OCI-LY1 (cell line): ENCODE measurements around the gene DRC3.

Experiments
- H2AFZ ChIP-seq: fragments of 200-600 bp; sonication (generic), shearing (Covaris generic); 2 replicates; pipeline ENCODE4 v1.6.0; 2014; ENCODE audit warnings: antibody characterized with exemption, mild to moderate bottlenecking, low read length
- H3F3A ChIP-seq: fragments of 200-600 bp; sonication (generic), shearing (Covaris generic); 2 replicates; pipeline ENCODE4 v1.6.0; 2014; ENCODE audit warnings: mild to moderate bottlenecking, antibody characterized with exemption, low read length, moderate library complexity; ENCODE audit not compliant: insufficient read depth
- H3K27ac ChIP-seq: fragments of 200-600 bp; sonication (generic); 2 replicates; pipeline ENCODE4 v1.5.1; 2014; ENCODE audit warnings: low read length, mixed run types, mild to moderate bottlenecking, low read depth; ENCODE audit not compliant: poor library complexity, severe bottlenecking
- H3K27me3 ChIP-seq: fragments of 200-600 bp; sonication (generic); 2 replicates; pipeline ENCODE4 v1.6.0; 2014; ENCODE audit warnings: antibody characterized with exemption, mild to moderate bottlenecking, low read length, moderate library complexity; ENCODE audit not compliant: insufficient read depth
- H3K36me3 ChIP-seq: fragments of 200-600 bp; sonication (generic); 2 replicates; pipeline ENCODE4 v1.6.1; 2014; ENCODE audit warnings: mild to moderate bottlenecking, antibody characterized with exemption, low read length, moderate library complexity, mixed read lengths; ENCODE audit not compliant: insufficient read depth
- H3K4me1 ChIP-seq: fragments of 200-600 bp; sonication (generic); 2 replicates; pipeline ENCODE4 v1.5.1; 2014; ENCODE audit warnings: mild to moderate bottlenecking, low read length, moderate library complexity; ENCODE audit not compliant: insufficient read depth, severe bottlenecking
- H3K4me2 ChIP-seq: fragments of 200-600 bp; sonication (generic), shearing (Covaris generic); 2 replicates; pipeline ENCODE4 v1.6.1; 2014; ENCODE audit warnings: low read length
- H3K4me3 ChIP-seq: fragments of 200-600 bp; sonication (generic); 2 replicates; pipeline ENCODE4 v1.5.1; 2014; ENCODE audit warnings: low read length, low read depth, mild to moderate bottlenecking, mixed read lengths; ENCODE audit not compliant: poor library complexity, severe bottlenecking
- H3K79me2 ChIP-seq: fragments of 200-600 bp; shearing (Covaris generic); 2 replicates; pipeline ENCODE4 v1.6.1; 2016; ENCODE audit warnings: mixed run types, low read length, mixed read lengths; ENCODE audit not compliant: insufficient read depth
- H3K9ac ChIP-seq: fragments of 200-600 bp; sonication (generic), shearing (Covaris generic); 2 replicates; pipeline ENCODE4 v1.6.1; 2014; ENCODE audit warnings: mild to moderate bottlenecking, low read length, mixed read lengths
- H3K9me2 ChIP-seq: fragments of 200-600 bp; sonication (generic), shearing (Covaris generic); 2 replicates; pipeline ENCODE4 v1.6.1; 2014; ENCODE audit warnings: low read depth, mild to moderate bottlenecking, low read length, mixed read lengths
- H3K9me3 ChIP-seq: fragments of 200-600 bp; shearing (Covaris generic); 2 replicates; pipeline ENCODE4 v1.6.1; 2014; ENCODE audit warnings: low read length, mixed read lengths
- H4K20me1 ChIP-seq: fragments of 200-600 bp; sonication (generic), shearing (Covaris generic); 2 replicates; pipeline ENCODE4 v1.6.0; 2016; ENCODE audit warnings: mild to moderate bottlenecking, low read length; ENCODE audit not compliant: insufficient read depth
- EZH2 ChIP-seq: fragments of 200-600 bp; sonication (generic), shearing (Covaris generic); IDR thresholded peaks from 2 replicates; pipeline ENCODE4 v1.8.0; 2017; ENCODE audit warnings: borderline replicate concordance, mixed run types, mild to moderate bottlenecking, antibody characterized with exemption, low read length, moderate library complexity, mixed read lengths
- TF ChIP-seq, protein P1 (sequence below): fragments of 200-600 bp; sonication (generic), shearing (Covaris generic); IDR thresholded peaks from 2 replicates; pipeline ENCODE4 v1.5.1; 2017; ENCODE audit warnings: mild to moderate bottlenecking, antibody characterized with exemption, low read length, moderate library complexity, mixed read lengths

Gene DRC3

DNA sequence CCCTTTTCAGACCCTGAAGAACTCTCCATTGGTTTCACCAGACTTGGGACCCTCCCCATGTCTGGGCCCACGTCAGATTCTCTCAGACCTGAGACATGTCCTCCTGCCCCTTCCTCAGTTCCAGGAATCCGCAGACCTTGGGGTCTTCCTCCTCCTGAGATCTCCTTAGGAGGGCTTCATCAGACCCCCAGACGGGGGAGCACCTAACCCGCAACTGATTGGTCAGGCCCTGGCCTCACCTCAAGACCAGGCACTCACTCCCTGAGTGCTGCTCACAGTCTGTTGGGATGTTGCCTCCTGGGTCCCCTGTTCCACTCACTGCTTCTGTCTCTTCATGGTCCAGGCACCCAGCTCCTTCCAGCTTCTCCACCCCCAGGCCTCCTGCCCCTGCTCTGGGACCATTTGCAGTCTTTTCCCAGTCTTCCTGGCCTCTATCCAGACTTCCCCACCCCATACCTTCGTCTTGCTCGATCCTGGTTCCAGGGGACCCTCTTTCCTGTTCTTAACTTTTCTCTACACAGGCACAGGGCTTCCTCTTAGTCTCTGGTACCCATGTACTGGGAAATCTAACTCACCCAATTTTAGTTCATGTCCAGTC is 67.7 kb downstream of the DRC3 start:
- TF ChIP-seq EZH2 = no peak
- TF ChIP-seq, protein P1, sequence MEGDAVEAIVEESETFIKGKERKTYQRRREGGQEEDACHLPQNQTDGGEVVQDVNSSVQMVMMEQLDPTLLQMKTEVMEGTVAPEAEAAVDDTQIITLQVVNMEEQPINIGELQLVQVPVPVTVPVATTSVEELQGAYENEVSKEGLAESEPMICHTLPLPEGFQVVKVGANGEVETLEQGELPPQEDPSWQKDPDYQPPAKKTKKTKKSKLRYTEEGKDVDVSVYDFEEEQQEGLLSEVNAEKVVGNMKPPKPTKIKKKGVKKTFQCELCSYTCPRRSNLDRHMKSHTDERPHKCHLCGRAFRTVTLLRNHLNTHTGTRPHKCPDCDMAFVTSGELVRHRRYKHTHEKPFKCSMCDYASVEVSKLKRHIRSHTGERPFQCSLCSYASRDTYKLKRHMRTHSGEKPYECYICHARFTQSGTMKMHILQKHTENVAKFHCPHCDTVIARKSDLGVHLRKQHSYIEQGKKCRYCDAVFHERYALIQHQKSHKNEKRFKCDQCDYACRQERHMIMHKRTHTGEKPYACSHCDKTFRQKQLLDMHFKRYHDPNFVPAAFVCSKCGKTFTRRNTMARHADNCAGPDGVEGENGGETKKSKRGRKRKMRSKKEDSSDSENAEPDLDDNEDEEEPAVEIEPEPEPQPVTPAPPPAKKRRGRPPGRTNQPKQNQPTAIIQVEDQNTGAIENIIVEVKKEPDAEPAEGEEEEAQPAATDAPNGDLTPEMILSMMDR = no peak
- H3K4me2 ChIP-seq = peak overlapping the region; percentile 82
- H3K4me1 ChIP-seq = peaks cover 55% of the 10 kb centered on the region
- no peak overlapping the region for H2AFZ ChIP-seq
- peak overlapping the region; percentile 88 for H3K9ac ChIP-seq
- H3K9me2 ChIP-seq = no peaks in the 10 kb centered on the region
- no peak overlapping the region for H3K27ac ChIP-seq
- H3K27me3 ChIP-seq = no peaks in the 10 kb centered on the region
- peak overlapping the region; percentile 82 for H3K4me3 ChIP-seq
- H4K20me1 ChIP-seq = no peaks in the 10 kb centered on the region
- H3F3A ChIP-seq = no peaks in the 10 kb centered on the region
- peaks cover 20% of the 10 kb centered on the region; the same call in 1 of the 2 replicates for H3K79me2 ChIP-seq
- H3K36me3 ChIP-seq = peaks cover 9% of the 10 kb centered on the region; the same call in 1 of the 2 replicates
- no peaks in the 10 kb centered on the region for H3K9me3 ChIP-seq

- Histone ChIP-seq H3K9me3 (no peaks in the 10 kb centered on the region), H3F3A (no peaks in the 10 kb centered on the region), H2AFZ (no peak overlapping the region), H3K79me2 (peaks cover 10% of the 10 kb centered on the region; the same call in 1 of the 2 replicates), H3K27me3 (no peaks in the 10 kb centered on the region), H3K9ac (no peak overlapping the region; the same call in 1 of the 2 replicates), H3K36me3 (peaks cover 18% of the 10 kb centered on the region; the same call in 1 of the 2 replicates), H3K4me1 (peaks cover 58% of the 10 kb centered on the region), H3K9me2 (no peaks in the 10 kb centered on the region), H3K4me3 (peak overlapping the region; percentile 82), H3K4me2 (peak overlapping the region; percentile 82; the same call in 1 of the 2 replicates), H4K20me1 (no peaks in the 10 kb centered on the region), H3K27ac (peak overlapping the region; percentile 12)
- TF ChIP-seq, protein P1 = no peak
- no peak for TF ChIP-seq EZH2
These were observed 69.1 kb downstream of the DRC3 start for GRCh38 chr17:18041776-18042175.

- Histone ChIP-seq H2AFZ (no peak overlapping the region), H3F3A (no peaks in the 10 kb centered on the region), H3K9ac (no peak overlapping the region; the same call in 1 of the 2 replicates), H3K4me3 (no peak overlapping the region), H3K36me3 (peaks cover 28% of the 10 kb centered on the region), H3K79me2 (peaks cover 4% of the 10 kb centered on the region; the same call in 1 of the 2 replicates), H4K20me1 (no peaks in the 10 kb centered on the region), H3K27ac (peak overlapping the region; percentile 50), H3K4me2 (peak overlapping the region; percentile 23; the same call in 1 of the 2 replicates), H3K9me3 (no peaks in the 10 kb centered on the region), H3K4me1 (peaks cover 47% of the 10 kb centered on the region), H3K27me3 (no peaks in the 10 kb centered on the region), H3K9me2 (no peaks in the 10 kb centered on the region)
- no peak for TF ChIP-seq EZH2
- TF ChIP-seq, protein P1 = no peak
These were observed 70.3 kb downstream of the DRC3 start for GRCh38 chr17:18042983-18043382.
